HepG2 (cell line): ENCODE results near the gene TMC8. TPM values are rescaled to one million over a fixed set of nuclear protein-coding genes. Genes with fewer than 3 reads are reported as not detected.
A peak's percentile ranks its signal among the peaks of the same experiment; 100 is the strongest.

Source experiments
- AGO1 ChIP-seq: fragments of 200-400 bp; formaldehyde crosslinking; IDR thresholded peaks from 2 replicates; pipeline ENCODE4 v1.6.1; 2017; ENCODE audit warnings: mild to moderate bottlenecking, low read depth, low read length, moderate library complexity; ENCODE audit not compliant: poor library complexity, severe bottlenecking
- AGO2 ChIP-seq: fragments of 200-400 bp; formaldehyde crosslinking; optimal IDR thresholded peaks from 2 replicates; pipeline ENCODE3; 2017; ENCODE audit warnings: mild to moderate bottlenecking, low read depth, low read length, moderate library complexity
- DNMT3B ChIP-seq: conservative IDR thresholded peaks from 2 replicates; pipeline ENCODE4 v1.6.1; 2016; ENCODE audit warnings: missing biosample characterization, control low read depth
- E2F2 ChIP-seq: sonication (generic); formaldehyde crosslinking; IDR thresholded peaks from 2 replicates; pipeline ENCODE4 v1.4.0; 2020; ENCODE audit warnings: missing genetic modification reagents, borderline replicate concordance
- HCFC1 ChIP-seq: fragments of 150-350 bp; IDR thresholded peaks from 2 replicates; pipeline ENCODE4 v1.6.1; 2014; ENCODE audit warnings: low read depth, low read length
- IKZF5 ChIP-seq: IDR thresholded peaks from 2 replicates; pipeline ENCODE4 v1.6.1; 2018; ENCODE audit warnings: missing genetic modification reagents, mild to moderate bottlenecking, missing compliant biosample characterization
- IRF2 ChIP-seq: IDR thresholded peaks from 2 replicates; pipeline ENCODE4 v1.6.1; 2018; ENCODE audit warnings: missing genetic modification reagents, missing compliant biosample characterization
- IRX3 ChIP-seq: sonication (generic); formaldehyde crosslinking; IDR thresholded peaks from 2 replicates; pipeline ENCODE4 v1.8.1; 2023; ENCODE audit warnings: mild to moderate bottlenecking, low read depth, missing genetic modification reagents, borderline replicate concordance
- MTF2 ChIP-seq: sonication (generic); formaldehyde crosslinking; IDR thresholded peaks from 2 replicates; pipeline ENCODE4 v1.5.0; 2020; ENCODE audit warnings: missing genetic modification reagents, borderline replicate concordance
- ONECUT2 ChIP-seq: sonication (generic); formaldehyde crosslinking; IDR thresholded peaks from 2 replicates; pipeline ENCODE4 v1.4.0; 2020; ENCODE audit warnings: missing genetic modification reagents
- PAWR ChIP-seq: sonication (generic); formaldehyde crosslinking; IDR thresholded peaks from 2 replicates; pipeline ENCODE4 v1.4.0; 2020; ENCODE audit warnings: missing genetic modification reagents, mild to moderate bottlenecking, borderline replicate concordance
- PBX2 ChIP-seq: IDR thresholded peaks from 2 replicates; pipeline ENCODE4 v1.6.1; 2016; ENCODE audit warnings: control low read depth
- PCBP2 ChIP-seq: fragments of 200-400 bp; formaldehyde crosslinking; optimal IDR thresholded peaks from 2 replicates; pipeline ENCODE3; 2018; ENCODE audit warnings: low read length, low read depth; ENCODE audit not compliant: poor library complexity, severe bottlenecking
- RAD51 ChIP-seq: fragments of 450-650 bp; IDR thresholded peaks from 2 replicates; pipeline ENCODE4 v1.6.1; 2016; ENCODE audit warnings: borderline replicate concordance
- RXRB ChIP-seq: IDR thresholded peaks from 2 replicates; pipeline ENCODE4 v1.6.1; 2016; ENCODE audit warnings: borderline replicate concordance, missing genetic modification reagents, missing compliant biosample characterization
- SMAD1 ChIP-seq: sonication (generic); formaldehyde crosslinking; IDR thresholded peaks from 2 replicates; pipeline ENCODE4 v1.4.0; 2020; ENCODE audit warnings: missing genetic modification reagents, low read depth, mild to moderate bottlenecking, borderline replicate concordance
- YY1 ChIP-seq: IDR thresholded peaks from 2 replicates; pipeline ENCODE4 v1.6.1; 2011; ENCODE audit warnings: low read length, low read depth, moderate library complexity, mild to moderate bottlenecking; ENCODE audit not compliant: insufficient read depth, insufficient replicate concordance
- ZNF101 ChIP-seq: sonication (generic); formaldehyde crosslinking; IDR thresholded peaks from 2 replicates; pipeline ENCODE4 v1.4.0; 2020; ENCODE audit warnings: mild to moderate bottlenecking, low read depth, missing genetic modification reagents, borderline replicate concordance
- ZNF121 ChIP-seq: sonication (generic); formaldehyde crosslinking; IDR thresholded peaks from 2 replicates; pipeline ENCODE4 v1.5.0; 2020; ENCODE audit warnings: mild to moderate bottlenecking, missing genetic modification reagents
- ZNF280D ChIP-seq: sonication (generic); formaldehyde crosslinking; IDR thresholded peaks from 2 replicates; pipeline ENCODE4 v1.5.1; 2020; ENCODE audit warnings: mild to moderate bottlenecking, missing genetic modification reagents
- ZNF367 ChIP-seq: sonication (generic); formaldehyde crosslinking; IDR thresholded peaks from 2 replicates; pipeline ENCODE4 v1.4.0; 2020; ENCODE audit warnings: missing genetic modification reagents, borderline replicate concordance
- polyA plus RNA-seq, 8 experiments: library from polyadenylated mRNA; depleted of rRNA in 3 of 8; stranded (reverse) in 7 of 8; unstranded in 1 of 8; fragments of >200 nt; fragmentation: Illumina TruSeq in 4 of 8; extraction: Trizol in 4 of 8; gene quantifications; 2 replicates each; pipeline versions ENCODE4 v1.2.1 to v1.2.3, GENCODE V29; 2011 to 2016; ENCODE audit warnings: low read depth in 4 of 8, missing spikeins in 1 of 8, mixed read lengths in 1 of 8; ENCODE audit not compliant: insufficient read depth in 1 of 8
- total RNA-seq, 5 experiments: library from RNA; depleted of rRNA; stranded (reverse); fragments of >200 nt; fragmentation: Illumina TruSeq; extraction: Trizol; gene quantifications; 2 replicates each; pipeline ENCODE4 v1.2.3, GENCODE V29; 2016; ENCODE audit warnings: low read depth in 1 of 5

Gene TMC8
- total and polyA plus RNA-seq, 2 of the 13 experiments (the other 11 are each of a cell fraction or from before 2014, with no cell fraction given) = 0.53 to 7.8 TPM

- TF ChIP-seq AGO1 (peak; percentile 56), RXRB (CRISPR knock-in tag) (peak; percentile 97), YY1 (peak; percentile 66), AGO2 (peak; percentile 82), ZNF121 (peak; percentile 13; the same call in 1 of the 2 replicates), HCFC1 (no peak), IRX3 (CRISPR knock-in tag) (no peak), PCBP2 (no peak), ZNF367 (CRISPR knock-in tag) (no peak), PAWR (CRISPR knock-in tag) (no peak), RAD51 (no peak), ONECUT2 (no peak), SMAD1 (CRISPR knock-in tag) (no peak), E2F2 (CRISPR knock-in tag) (no peak), DNMT3B (CRISPR knock-in tag) (0 out of 2 replicates have a peak, but pooled peaks have one; percentile 76), PBX2 (CRISPR knock-in tag) (no peak), IKZF5 (CRISPR knock-in tag) (peak; percentile 62), ZNF280D (CRISPR knock-in tag) (peak; percentile 68; the same call in 1 of the 2 replicates), ZNF101 (CRISPR knock-in tag) (no peak), MTF2 (CRISPR knock-in tag) (no peak), IRF2 (CRISPR knock-in tag) (peak; percentile 75)
Observed at GRCh38 chr17:78127239-78127887, 3.2 kb upstream of the TMC8 start (continued).
